Measurements from ENCODE around the gene TEN1. TPM values are rescaled to one million over a fixed set of nuclear protein-coding genes. Genes with fewer than 3 reads are reported as not detected.

TEN1 gene, protein sequence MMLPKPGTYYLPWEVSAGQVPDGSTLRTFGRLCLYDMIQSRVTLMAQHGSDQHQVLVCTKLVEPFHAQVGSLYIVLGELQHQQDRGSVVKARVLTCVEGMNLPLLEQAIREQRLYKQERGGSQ
- 22.8 and 23.6 TPM in 2 replicates for total RNA-seq (2012; rRNA removed)

- H3K4me3 ChIP-seq (ENCODE audit: low read length) = peak within 1 kb of the TSS; percentile 93
- peak within 1 kb of the TSS; percentile 93 for H3K4me2 ChIP-seq (ENCODE audit: low read length)
- H3K36me3 ChIP-seq (ENCODE audit: insufficient read depth, low read length) = peaks cover 4% of the 10 kb centered on the region
- no peaks in the 10 kb centered on the region for H3K27me3 ChIP-seq (ENCODE audit: control insufficient read depth, insufficient read depth, low read length)
- no peaks in the 10 kb centered on the region for H3K9me3 ChIP-seq (replicated peaks; ENCODE audit: low read length)
- H3K9ac ChIP-seq (ENCODE audit: low read depth, low read length) = peak within 1 kb of the TSS; percentile 89
- H3K4me1 ChIP-seq (ENCODE audit: control insufficient read depth, insufficient read depth, low read length) = peaks cover 30% of the 10 kb centered on the region
These were observed at the start of gene TEN1, which contains the start of gene ACOX1 for GRCh38 chr17:75978938-75979704. Gene TEN1, plus strand, starts transcription at chr17:75979240. Its CDS starts 6,953 bp downstream, at chr17:75986193. Gene ACOX1, minus strand, starts transcription at chr17:75979166. Its CDS starts 93 bp downstream, at chr17:75979073.

DNA sequence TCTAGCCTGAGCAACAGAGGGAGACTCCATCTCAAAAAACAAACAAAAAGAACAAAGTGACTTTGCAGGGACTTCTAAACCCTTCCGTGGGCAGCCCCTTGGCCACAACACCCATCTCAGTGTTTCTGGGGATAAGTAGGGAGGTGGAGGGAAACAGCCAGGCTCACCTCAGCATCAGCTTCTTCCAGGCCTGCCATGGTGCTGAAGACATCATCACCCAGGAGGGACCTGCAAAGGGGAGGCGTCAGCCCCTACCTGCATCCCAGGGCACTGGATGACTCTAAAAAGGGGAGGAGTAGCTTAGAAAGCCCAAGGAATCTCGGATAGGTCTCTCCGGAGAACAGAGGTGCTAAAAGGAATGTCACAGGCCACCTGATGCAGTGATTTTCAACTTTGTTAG is 48.0 kb upstream of the TEN1 start:
- H3K4me3 ChIP-seq (ENCODE audit: low read length) = no peak overlapping the region
- H3K27me3 ChIP-seq (ENCODE audit: control insufficient read depth, insufficient read depth, low read length) = no peaks in the 10 kb centered on the region
- no peak overlapping the region for H3K4me2 ChIP-seq (ENCODE audit: low read length)
- peaks cover 5% of the 10 kb centered on the region for H3K36me3 ChIP-seq (ENCODE audit: insufficient read depth, low read length)
- H3K9ac ChIP-seq (ENCODE audit: low read depth, low read length) = no peak overlapping the region
- no peaks in the 10 kb centered on the region for H3K9me3 ChIP-seq (replicated peaks; ENCODE audit: low read length)
- H3K4me1 ChIP-seq (ENCODE audit: control insufficient read depth, insufficient read depth, low read length) = no peaks in the 10 kb centered on the region

- H3K4me1 ChIP-seq (ENCODE audit: control insufficient read depth, insufficient read depth, low read length) = no peaks in the 10 kb centered on the region
- no peak overlapping the region for H3K4me3 ChIP-seq (ENCODE audit: low read length)
- H3K4me2 ChIP-seq (ENCODE audit: low read length) = no peak overlapping the region
- no peak overlapping the region for H3K9ac ChIP-seq (ENCODE audit: low read depth, low read length)
- no peaks in the 10 kb centered on the region for H3K27me3 ChIP-seq (ENCODE audit: control insufficient read depth, insufficient read depth, low read length)
- no peaks in the 10 kb centered on the region for H3K9me3 ChIP-seq (replicated peaks; ENCODE audit: low read length)
- H3K36me3 ChIP-seq (ENCODE audit: insufficient read depth, low read length) = peaks cover 4% of the 10 kb centered on the region
These were observed 46.2 kb upstream of the TEN1 start for GRCh38 chr17:75932852-75933251.

- no peaks in the 10 kb centered on the region for H3K4me1 ChIP-seq (ENCODE audit: control insufficient read depth, insufficient read depth, low read length)
- H3K4me3 ChIP-seq (ENCODE audit: low read length) = no peak overlapping the region
- H3K36me3 ChIP-seq (ENCODE audit: insufficient read depth, low read length) = no peaks in the 10 kb centered on the region
- no peak overlapping the region for H3K4me2 ChIP-seq (ENCODE audit: low read length)
- no peaks in the 10 kb centered on the region for H3K27me3 ChIP-seq (ENCODE audit: control insufficient read depth, insufficient read depth, low read length)
- no peaks in the 10 kb centered on the region for H3K9me3 ChIP-seq (replicated peaks; ENCODE audit: low read length)
- H3K9ac ChIP-seq (ENCODE audit: low read depth, low read length) = no peak overlapping the region
These were observed 45.2 kb upstream of the TEN1 start for GRCh38 chr17:75933808-75934207.

- H3K4me3 ChIP-seq (ENCODE audit: low read length) = no peak overlapping the region
These were observed 41.4 kb upstream of the TEN1 start for GRCh38 chr17:75937652-75938051.

GRCh38 chr17:75940727-75941441 is 38.2 kb upstream of the TEN1 start, which contains the start of gene FBF1:
Gene FBF1, minus strand, starts transcription at chr17:75941042. Its CDS starts 2,893 bp downstream, at chr17:75938149.
- Histone ChIP-seq H3K4me1 (ENCODE audit: control insufficient read depth, insufficient read depth, low read length) (peaks cover 11% of the 10 kb centered on the region), H3K9ac (ENCODE audit: low read depth, low read length) (peak within 1 kb of the TSS; percentile 94), H3K4me2 (ENCODE audit: low read length) (peak within 1 kb of the TSS; percentile 91), H3K27me3 (ENCODE audit: control insufficient read depth, insufficient read depth, low read length) (no peaks in the 10 kb centered on the region), H3K36me3 (ENCODE audit: insufficient read depth, low read length) (peaks cover 8% of the 10 kb centered on the region), H3K4me3 (ENCODE audit: low read length) (peak within 1 kb of the TSS; percentile 87), H3K9me3 (replicated peaks; ENCODE audit: low read length) (no peaks in the 10 kb centered on the region)

More at GRCh38 chr17:75937652-75938051, 41.4 kb upstream of the TEN1 start:
- H3K4me2 ChIP-seq (ENCODE audit: low read length) = no peak overlapping the region
- H3K27me3 ChIP-seq (ENCODE audit: control insufficient read depth, insufficient read depth, low read length) = no peaks in the 10 kb centered on the region
- H3K36me3 ChIP-seq (ENCODE audit: insufficient read depth, low read length) = no peaks in the 10 kb centered on the region
- no peaks in the 10 kb centered on the region for H3K9me3 ChIP-seq (replicated peaks; ENCODE audit: low read length)
- no peak overlapping the region for H3K9ac ChIP-seq (ENCODE audit: low read depth, low read length)
- peaks cover 11% of the 10 kb centered on the region for H3K4me1 ChIP-seq (ENCODE audit: control insufficient read depth, insufficient read depth, low read length)

DNA sequence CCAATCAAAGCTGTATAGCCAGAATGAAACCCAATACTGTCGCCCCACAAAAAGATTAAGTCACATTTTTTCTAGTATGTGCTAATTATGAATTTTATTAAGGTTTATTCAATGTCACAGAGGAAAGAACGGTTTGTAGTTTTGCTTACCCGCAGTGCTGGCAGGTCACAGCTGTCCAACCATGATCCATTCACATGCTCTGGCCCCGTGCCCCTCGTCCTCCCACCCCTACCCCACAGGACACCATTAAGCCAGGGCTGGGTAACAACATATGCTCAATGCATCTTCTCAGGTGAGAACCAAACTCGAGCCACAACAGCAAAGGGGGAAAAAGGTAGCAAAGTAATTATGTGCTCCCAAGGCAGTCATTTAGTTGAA is 37.6 kb upstream of the TEN1 start:
- H3K4me2 ChIP-seq (ENCODE audit: low read length) = peak overlapping the region; percentile 91
- H3K4me3 ChIP-seq (ENCODE audit: low read length) = peak overlapping the region; percentile 62
- H3K9me3 ChIP-seq (replicated peaks; ENCODE audit: low read length) = no peaks in the 10 kb centered on the region
- peaks cover 13% of the 10 kb centered on the region for H3K36me3 ChIP-seq (ENCODE audit: insufficient read depth, low read length)
- H3K27me3 ChIP-seq (ENCODE audit: control insufficient read depth, insufficient read depth, low read length) = no peaks in the 10 kb centered on the region
- H3K9ac ChIP-seq (ENCODE audit: low read depth, low read length) = peak overlapping the region; percentile 9
- H3K4me1 ChIP-seq (ENCODE audit: control insufficient read depth, insufficient read depth, low read length) = peaks cover 11% of the 10 kb centered on the region

GRCh38 chr17:75942473-75942872 is 36.6 kb upstream of the TEN1 start:
- H3K9ac ChIP-seq (ENCODE audit: low read depth, low read length) = no peak overlapping the region

DNA sequence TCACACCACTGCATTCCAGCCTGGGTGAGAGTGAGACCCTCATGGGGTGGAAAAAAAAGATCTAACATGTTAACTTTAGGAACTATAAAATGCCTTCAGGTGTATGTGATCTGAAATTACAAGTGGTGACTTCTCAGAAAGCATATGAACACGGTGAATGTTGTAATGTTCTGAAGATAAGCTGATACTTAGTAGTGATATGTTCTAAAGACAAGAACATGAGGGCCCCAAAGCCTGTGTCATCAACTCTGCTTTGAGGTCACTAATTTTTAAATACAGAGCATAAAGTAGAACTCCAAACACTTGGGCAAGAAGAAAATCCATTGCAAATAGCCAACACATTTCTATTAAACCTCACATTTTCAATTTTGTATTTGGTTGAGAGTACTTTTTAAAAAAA is 35.5 kb upstream of the TEN1 start:
- H3K36me3 ChIP-seq (ENCODE audit: insufficient read depth, low read length) = peaks cover 29% of the 10 kb centered on the region
- H3K4me3 ChIP-seq (ENCODE audit: low read length) = no peak overlapping the region

More at GRCh38 chr17:75942473-75942872, 36.6 kb upstream of the TEN1 start:
- Histone ChIP-seq H3K27me3 (ENCODE audit: control insufficient read depth, insufficient read depth, low read length) (no peaks in the 10 kb centered on the region), H3K4me3 (ENCODE audit: low read length) (no peak overlapping the region), H3K4me2 (ENCODE audit: low read length) (no peak overlapping the region), H3K4me1 (ENCODE audit: control insufficient read depth, insufficient read depth, low read length) (peaks cover 11% of the 10 kb centered on the region), H3K36me3 (ENCODE audit: insufficient read depth, low read length) (peaks cover 19% of the 10 kb centered on the region), H3K9me3 (replicated peaks; ENCODE audit: low read length) (no peaks in the 10 kb centered on the region)

GRCh38 chr17:75945211-75945610 is 33.8 kb upstream of the TEN1 start:
- Histone ChIP-seq H3K36me3 (ENCODE audit: insufficient read depth, low read length) (peaks cover 43% of the 10 kb centered on the region), H3K27me3 (ENCODE audit: control insufficient read depth, insufficient read depth, low read length) (no peaks in the 10 kb centered on the region), H3K9ac (ENCODE audit: low read depth, low read length) (no peak overlapping the region), H3K4me2 (ENCODE audit: low read length) (no peak overlapping the region), H3K4me1 (ENCODE audit: control insufficient read depth, insufficient read depth, low read length) (peaks cover 9% of the 10 kb centered on the region), H3K4me3 (ENCODE audit: low read length) (no peak overlapping the region), H3K9me3 (replicated peaks; ENCODE audit: low read length) (no peaks in the 10 kb centered on the region)

More for the DNA sequence above, 35.5 kb upstream of the TEN1 start:
- Histone ChIP-seq H3K4me1 (ENCODE audit: control insufficient read depth, insufficient read depth, low read length) (peaks cover 11% of the 10 kb centered on the region), H3K9ac (ENCODE audit: low read depth, low read length) (no peak overlapping the region), H3K27me3 (ENCODE audit: control insufficient read depth, insufficient read depth, low read length) (no peaks in the 10 kb centered on the region), H3K9me3 (replicated peaks; ENCODE audit: low read length) (no peaks in the 10 kb centered on the region), H3K4me2 (ENCODE audit: low read length) (no peak overlapping the region)

- H3K4me2 ChIP-seq (ENCODE audit: low read length) = no peak overlapping the region
- H3K9ac ChIP-seq (ENCODE audit: low read depth, low read length) = no peak overlapping the region
- peaks cover 73% of the 10 kb centered on the region for H3K36me3 ChIP-seq (ENCODE audit: insufficient read depth, low read length)
- H3K27me3 ChIP-seq (ENCODE audit: control insufficient read depth, insufficient read depth, low read length) = no peaks in the 10 kb centered on the region
- no peaks in the 10 kb centered on the region for H3K9me3 ChIP-seq (replicated peaks; ENCODE audit: low read length)
- no peak overlapping the region for H3K4me3 ChIP-seq (ENCODE audit: low read length)
- H3K4me1 ChIP-seq (ENCODE audit: control insufficient read depth, insufficient read depth, low read length) = peaks cover 18% of the 10 kb centered on the region
These were observed 28.6 kb upstream of the TEN1 start for GRCh38 chr17:75950421-75950820.
